NCI-H1048 (cell line): ENCODE data around the gene ZNF276.
"Not testable (repeated sequence)": the region's sequence is repeated elsewhere in the genome, so short reads cannot be mapped to it uniquely, and the experiment has no call there.

Experiments
- DNase-seq: peaks from one replicate; lab custom pipeline; 2025; lab: John Stamatoyannopoulos, UW

Gene ZNF276, protein sequence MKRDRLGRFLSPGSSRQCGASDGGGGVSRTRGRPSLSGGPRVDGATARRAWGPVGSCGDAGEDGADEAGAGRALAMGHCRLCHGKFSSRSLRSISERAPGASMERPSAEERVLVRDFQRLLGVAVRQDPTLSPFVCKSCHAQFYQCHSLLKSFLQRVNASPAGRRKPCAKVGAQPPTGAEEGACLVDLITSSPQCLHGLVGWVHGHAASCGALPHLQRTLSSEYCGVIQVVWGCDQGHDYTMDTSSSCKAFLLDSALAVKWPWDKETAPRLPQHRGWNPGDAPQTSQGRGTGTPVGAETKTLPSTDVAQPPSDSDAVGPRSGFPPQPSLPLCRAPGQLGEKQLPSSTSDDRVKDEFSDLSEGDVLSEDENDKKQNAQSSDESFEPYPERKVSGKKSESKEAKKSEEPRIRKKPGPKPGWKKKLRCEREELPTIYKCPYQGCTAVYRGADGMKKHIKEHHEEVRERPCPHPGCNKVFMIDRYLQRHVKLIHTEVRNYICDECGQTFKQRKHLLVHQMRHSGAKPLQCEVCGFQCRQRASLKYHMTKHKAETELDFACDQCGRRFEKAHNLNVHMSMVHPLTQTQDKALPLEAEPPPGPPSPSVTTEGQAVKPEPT

DNA sequence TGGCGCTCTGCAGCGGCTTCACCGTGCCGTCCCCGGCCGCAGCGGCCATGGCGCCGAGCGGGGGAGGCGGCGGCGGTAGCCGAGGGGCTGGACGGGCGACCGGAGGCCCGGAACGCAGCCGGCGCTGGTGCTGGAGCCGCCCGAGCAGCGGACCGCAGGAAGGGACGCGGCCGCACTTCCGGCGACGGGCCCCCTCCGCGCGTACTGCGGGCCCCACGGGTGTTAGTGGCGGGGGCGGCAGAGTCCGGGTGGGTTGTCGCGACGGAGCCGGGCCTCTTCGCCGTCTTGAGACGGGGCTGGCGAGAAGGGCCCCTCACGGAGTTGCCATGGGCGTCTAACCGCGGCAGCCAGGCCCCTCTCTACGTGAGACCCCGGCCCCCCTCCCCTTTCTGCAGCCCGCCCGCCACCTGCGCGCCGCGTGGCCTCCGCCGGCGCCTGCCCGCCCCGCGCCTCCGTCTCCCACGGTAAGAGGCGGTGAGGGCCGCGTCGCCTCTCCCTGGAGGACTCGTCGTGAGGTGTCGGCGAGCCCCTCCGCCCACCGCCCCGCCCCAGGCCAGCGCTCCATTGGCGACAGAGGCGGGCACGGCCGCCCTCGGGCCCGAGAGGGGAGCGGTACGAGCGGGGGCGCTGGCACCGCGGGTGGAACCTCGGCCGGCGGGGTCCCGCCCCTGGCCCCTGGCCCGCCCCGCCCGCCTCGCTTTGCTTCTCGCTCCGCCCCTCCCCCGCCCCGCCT, at the start of gene ZNF276, which contains the start of gene VPS9D1:
Gene ZNF276 (plus strand): TSS at position 725 of the 733 bp plus-strand sequence. CDS start 104 bp downstream, outside the sequence.
Gene VPS9D1 (minus strand): TSS at position 86 of the 733 bp plus-strand sequence. CDS start 37 bp downstream, at position 49.
- peak; percentile 13 for DNase-seq

DNA sequence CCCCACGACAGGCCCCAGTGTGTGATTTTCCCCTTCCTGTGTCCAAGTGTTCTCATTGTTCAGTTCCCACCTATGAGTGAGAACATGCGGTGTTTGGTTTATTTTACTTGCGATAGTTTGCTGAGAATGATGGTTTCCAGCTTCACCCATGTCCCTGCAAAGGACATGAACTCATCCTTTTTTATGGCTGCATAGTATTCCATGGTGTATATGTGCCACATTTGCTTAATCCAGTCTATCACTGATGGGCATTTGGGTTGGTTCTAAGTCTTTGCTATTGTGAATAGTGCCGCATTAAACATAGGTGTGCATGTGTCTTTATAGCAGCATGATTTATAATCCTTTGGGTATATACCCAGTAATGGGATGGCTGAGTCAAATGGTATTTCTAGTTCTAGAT, 49.8 kb upstream of the ZNF276 start:
- not testable (repeated sequence) for DNase-seq

DNA sequence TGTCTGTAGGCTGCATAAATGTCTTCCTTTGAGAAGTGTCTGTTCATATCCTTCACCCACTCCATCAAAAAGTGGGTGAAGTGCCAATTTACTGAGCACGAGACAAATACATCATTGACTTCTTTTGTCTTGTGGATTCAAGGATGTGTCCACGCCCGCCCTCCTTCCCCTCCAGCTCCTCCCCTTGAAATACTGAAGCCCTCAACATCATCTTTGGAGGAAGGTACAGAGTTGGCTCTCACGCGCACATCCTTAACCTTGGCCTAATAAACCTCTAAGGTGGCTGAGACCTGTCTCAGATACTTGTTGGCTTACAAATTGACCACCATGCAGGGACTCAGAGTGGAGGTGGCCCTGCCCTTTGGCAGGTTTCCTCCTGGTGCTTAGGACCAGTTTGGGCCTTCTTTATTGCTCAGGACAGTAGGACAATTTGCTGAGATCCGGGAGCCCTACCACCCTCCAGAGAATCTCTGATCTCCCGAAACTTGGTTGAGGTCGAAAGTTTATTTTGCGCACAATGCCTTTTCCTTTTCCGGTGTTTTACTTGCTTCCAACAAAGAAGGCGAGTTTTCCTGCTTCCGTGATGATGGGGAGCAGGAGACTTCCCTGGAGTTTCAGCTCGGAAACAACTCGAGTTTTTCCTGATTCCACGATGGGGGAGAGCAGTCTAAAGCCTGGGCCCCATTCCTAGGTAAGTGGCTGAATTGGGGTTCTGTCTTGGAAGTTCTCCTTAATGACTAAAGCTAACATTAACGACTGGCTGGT, 49.0 kb upstream of the ZNF276 start:
- no peak for DNase-seq

DNA sequence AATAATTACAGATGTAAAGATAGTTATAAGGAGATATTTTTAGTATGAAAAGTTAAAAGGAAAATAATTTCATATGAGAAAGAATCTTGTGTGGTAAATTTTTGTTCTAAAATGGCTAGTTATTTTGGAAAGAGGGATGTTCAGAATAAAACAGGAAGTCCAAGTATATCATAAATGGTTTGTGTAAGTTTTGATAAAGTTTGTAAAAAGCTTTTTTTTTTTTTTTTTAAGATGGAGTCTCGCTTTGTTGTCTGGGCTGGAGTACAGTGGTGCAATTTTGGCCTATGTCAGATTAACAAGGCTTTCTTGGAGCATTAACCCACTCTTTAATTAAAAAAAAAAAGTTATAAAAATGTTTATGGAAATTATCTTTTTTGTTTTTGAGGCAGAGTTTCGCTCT, 43.1 kb upstream of the ZNF276 start:
- DNase-seq, result no peak

DNA sequence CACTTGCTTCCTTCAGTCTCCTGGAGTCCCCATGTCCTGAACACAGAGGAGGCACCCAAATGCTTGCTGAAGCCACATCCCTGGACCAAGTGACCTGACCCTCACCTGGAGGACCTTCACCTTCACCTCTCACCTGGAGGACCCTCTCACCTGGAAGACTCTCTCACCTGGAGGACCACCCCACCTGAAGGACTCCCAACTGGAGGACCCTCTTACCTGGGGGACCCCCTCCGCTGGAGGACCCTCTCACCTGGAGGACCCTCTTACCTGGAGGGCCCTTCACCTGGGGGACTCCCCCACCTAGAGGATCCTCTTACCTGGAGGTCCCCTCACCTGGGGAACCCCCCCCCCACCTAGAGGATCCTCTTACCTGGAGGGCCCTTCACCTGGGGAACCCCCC, 35.4 kb upstream of the ZNF276 start:
- DNase-seq, result no peak

DNA sequence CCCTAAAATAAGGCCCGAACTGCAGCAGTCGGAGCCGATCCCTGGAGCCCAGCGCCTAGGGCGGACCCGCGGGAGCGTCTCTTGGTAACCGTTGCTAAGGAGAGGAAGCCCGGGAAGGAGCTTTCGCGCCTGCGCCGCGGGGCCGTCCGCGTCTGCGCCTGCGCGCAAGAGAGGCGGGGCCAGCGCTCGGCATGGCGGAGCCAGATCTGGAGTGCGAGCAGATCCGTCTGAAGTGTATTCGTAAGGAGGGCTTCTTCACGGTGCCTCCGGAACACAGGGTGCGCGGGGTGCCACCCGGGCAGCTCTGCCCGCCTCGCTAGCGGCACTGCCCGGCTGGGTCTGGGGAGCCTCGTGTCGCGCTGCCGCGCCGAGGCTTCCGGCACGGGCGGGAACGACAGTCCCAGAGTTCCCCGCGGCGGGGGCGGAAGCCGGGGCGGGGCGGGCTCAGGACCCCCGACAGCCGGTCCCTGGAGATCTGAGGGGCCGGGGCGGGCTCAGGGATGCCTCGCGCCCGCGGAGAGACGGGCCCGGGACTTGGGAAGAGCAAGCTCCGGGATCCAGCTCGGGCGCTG, 34.7 kb upstream of the ZNF276 start, which contains the start of gene CDK10:
Gene CDK10 (plus strand): TSS at position 170 of the 572 bp plus-strand sequence. CDS start 22 bp downstream, at position 192.
- peak; percentile 51 for DNase-seq

DNA sequence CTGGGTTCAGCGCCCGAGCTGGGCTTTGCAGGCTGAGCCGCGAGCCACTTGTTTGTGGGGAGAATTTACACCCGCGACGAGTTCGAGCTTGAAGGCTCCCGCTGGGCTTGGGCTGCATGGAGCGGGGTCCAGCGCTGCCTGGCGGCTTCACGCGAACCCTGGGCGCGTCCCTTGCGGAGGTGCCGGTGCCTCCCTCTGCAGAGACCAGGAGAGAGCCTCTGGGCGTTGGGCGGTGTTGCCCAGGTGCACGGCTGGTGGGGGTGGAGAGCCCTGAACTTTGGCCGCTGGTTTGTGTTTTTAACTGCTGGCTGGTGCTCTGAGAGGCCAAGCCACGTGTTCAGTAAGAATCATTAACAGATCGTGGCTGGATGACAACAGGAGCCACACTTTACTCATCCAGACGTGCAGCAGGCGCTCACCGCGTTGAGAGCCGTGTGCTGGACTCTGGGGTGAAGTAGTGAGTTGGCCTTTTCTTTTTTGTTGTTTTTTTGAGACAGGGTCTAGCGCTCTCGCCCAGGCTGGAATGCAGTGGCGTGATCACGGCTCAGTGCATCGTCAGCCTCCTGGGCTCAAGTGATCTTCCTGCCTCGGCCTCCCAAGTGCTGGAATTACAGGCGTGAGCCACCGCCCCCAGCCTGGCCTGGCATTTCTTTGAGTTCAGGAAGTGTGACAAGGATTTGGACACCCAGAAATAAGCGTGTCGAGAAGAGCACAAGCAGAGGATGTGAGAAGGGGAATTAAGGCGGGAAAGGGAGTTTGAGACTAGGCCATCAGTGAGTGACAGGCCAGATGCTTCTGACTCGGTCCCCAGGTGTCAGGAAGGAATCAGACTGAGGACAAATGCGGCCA, 34.0 kb upstream of the ZNF276 start:
- no peak for DNase-seq

DNA sequence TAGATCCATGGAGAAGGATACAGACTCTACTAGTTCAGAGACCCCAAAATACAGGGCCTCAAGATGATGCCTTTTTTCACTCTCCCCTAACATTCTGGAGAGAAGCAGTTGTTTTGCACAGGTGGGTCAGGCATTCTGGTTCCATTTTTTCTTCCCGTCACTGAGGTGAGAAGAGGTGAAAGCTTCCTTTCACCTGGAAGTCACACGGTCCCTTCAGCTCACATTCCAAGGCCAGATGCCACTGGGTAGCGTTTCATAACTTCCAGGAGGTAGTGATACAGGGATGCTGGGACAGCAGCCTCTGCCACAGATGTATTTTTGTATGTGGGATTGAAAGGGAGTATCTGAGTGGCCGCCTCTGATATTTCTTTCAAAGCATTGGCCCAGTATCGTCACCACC, 32.9 kb upstream of the ZNF276 start:
- DNase-seq, result no peak

DNA sequence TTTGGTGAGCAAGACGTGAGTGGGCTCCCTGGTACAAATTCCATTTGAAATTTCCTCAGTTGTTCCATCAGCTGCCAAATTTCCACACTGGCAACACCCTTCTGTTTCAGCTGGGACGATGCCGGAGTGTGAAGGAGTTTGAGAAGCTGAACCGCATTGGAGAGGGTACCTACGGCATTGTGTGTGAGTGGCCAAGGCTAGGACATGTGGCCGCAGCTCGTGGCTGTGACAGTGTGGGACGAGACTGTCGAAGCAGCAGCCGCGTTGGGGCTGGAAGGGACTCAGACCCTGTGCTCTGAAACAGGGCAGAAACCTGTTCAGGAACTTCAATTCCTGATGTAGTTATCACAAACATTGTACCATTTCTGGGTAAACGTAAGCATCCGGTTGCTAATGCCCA, 32.2 kb upstream of the ZNF276 start:
- DNase-seq, result no peak

DNA sequence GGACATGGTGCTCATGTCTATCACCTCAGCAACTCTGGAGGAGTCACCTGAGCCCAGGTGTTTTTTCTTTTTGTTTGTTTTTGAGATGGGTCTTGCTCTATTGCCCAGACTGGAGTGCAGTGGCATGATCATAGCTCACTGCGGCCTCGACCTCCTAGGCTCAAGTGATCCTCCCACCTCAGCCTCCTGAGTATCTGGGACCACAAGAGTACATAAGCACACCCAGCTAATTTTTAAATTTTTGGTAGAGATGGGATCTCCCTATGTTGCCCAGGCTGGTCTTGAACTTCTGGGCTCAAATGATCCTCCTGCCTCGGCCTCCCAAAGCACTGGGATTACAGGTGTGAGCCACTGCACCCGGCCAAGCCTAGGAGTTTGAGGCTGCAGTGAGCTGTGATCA, 31.7 kb upstream of the ZNF276 start:
- not testable (repeated sequence) for DNase-seq

DNA sequence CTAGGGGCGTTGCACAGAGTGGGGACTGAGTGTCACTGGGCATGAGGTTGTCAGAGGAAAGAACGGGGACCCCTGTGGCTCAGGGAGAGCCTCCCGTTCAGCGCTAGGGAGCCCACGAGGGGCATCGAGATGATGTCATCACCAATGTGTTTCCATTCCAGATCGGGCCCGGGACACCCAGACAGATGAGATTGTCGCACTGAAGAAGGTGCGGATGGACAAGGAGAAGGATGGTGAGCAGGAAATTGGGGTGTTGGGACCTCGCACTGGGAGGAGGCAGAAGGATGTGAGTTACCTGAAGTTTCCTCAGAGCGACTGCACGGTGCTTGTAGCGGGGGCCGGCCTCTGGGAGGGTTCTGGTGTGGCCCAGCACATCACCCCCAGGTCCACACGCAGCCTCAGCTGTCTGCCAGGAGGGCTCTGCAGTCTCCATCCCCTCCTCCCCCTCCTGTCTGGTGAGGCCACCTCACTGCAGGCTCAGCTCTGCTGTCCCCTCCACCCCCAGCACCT, 30.9 kb upstream of the ZNF276 start:
- DNase-seq, result no peak

DNA sequence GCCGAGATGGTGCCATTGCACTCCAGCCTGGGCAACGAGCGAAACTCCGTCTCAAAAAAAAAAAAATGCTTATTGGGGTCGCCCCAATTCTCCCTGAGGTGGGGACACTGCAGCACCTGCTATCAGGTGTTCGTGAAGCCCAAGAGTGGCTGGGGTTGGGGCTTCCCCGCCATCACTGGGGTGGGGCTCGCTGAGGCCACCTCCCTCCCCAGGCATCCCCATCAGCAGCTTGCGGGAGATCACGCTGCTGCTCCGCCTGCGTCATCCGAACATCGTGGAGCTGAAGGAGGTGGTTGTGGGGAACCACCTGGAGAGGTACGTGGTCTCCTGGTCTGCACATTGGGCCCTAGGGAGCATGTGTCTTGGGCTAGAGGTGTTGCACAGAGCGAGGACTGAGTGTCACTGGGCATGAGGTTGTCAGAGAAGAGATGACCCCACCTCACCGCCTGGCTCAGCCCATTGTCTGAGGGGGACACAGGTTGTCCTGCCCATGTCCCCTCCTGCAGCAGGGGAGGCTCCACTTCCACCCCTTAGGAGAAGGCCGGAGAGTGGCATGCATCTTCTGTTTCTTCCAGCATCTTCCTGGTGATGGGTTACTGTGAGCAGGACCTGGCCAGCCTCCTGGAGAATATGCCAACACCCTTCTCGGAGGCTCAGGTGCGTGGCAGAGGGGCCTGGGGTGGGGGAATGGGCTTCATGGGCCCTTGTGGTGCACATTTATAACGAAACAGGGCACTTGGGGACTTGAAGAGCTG, 29.9 kb upstream of the ZNF276 start:
- no peak for DNase-seq

DNA sequence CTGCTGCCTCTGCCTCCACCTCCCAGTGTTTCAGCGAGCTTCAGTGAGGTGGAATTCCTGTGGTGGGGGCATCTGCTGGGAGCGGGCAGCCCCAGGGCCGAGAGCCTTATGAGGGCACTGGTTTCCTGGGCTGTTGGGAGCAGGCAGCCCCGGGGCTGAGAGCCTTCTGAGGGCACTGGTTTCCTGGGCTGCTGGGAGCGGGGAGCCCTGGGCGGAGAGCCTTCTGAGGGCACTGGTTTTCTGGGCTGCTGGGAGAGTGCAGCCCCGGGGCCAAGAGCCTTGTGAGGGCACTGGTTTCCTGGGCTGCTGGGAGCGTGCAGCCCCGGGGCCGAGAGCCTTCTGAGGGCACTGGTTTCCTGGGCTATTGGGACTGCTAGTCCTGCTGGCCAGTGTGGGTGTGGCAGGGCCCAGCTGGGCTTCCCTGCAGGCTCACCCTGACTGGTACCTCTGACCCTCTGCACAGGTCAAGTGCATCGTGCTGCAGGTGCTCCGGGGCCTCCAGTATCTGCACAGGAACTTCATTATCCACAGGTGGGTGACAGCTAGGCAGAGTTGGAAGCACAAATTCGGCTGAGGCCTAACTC, 29.3 kb upstream of the ZNF276 start:
- no peak for DNase-seq

DNA sequence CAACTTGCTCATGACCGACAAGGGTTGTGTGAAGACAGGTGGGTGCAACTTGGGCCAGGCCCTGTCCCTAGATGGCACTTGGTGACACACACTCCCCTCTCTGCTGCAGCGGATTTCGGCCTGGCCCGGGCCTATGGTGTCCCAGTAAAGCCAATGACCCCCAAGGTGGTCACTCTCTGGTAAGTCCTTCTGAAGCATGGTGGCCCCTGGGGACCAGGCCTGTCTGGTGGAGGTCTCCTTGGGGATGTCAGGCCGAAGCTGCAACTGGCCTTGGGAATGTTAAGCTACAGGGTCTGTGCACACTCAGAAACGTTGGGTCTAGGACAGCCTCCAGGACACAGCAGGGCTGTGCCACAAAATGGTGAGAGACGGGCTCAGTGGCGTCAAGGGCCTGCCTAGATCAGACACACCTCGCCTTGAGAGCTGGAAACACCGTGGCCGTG, 28.0 kb upstream of the ZNF276 start:
- DNase-seq, result no peak

DNA sequence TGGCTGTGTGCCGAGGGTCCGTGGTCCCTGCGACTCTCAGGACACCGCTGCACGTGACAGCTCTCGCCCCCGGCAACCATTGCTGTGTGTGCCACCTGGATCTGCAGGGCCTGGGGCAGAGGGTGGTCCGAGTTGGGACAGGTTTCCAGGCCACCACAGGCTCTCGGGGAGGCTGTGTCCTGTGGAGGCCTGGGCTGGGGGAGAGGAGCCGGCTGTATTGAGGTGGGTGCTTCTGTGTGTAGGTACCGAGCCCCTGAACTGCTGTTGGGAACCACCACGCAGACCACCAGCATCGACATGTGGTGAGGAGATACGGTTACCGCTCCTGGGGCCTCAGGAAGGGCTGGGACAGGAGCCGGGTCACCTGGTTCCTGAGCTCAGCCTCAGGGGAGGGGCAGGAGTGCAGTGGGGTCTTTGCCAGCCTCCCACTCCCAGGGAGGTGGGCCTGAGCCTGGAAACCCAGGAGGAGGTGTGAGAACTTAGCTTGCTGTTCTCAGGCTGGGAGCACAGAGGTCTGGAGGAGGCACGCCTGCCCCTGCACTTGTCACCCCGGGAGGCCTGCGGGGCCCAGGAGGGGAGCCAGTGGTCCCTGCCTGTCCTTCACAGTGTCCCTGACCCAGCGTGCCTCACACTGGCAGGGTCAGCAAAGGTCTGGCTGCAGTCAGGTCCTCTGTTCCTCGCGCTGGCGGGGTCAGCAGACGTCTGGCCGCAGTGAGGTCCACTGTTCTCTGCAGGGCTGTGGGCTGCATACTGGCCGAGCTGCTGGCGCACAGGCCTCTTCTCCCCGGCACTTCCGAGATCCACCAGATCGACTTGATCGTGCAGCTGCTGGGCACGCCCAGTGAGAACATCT, 27.2 kb upstream of the ZNF276 start:
- DNase-seq, result no peak

DNA sequence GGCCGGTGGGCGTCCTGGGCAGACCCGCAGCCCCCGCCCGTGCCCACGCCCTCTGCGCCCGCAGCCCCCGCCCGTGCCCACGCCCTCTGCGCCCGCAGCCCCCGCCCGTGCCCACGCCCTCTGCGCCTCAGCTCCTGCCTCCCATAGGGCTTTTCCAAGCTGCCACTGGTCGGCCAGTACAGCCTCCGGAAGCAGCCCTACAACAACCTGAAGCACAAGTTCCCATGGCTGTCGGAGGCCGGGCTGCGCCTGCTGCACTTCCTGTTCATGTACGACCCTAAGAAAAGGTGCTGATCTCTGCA, 26.6 kb upstream of the ZNF276 start:
- DNase-seq, result not testable (repeated sequence)

DNA sequence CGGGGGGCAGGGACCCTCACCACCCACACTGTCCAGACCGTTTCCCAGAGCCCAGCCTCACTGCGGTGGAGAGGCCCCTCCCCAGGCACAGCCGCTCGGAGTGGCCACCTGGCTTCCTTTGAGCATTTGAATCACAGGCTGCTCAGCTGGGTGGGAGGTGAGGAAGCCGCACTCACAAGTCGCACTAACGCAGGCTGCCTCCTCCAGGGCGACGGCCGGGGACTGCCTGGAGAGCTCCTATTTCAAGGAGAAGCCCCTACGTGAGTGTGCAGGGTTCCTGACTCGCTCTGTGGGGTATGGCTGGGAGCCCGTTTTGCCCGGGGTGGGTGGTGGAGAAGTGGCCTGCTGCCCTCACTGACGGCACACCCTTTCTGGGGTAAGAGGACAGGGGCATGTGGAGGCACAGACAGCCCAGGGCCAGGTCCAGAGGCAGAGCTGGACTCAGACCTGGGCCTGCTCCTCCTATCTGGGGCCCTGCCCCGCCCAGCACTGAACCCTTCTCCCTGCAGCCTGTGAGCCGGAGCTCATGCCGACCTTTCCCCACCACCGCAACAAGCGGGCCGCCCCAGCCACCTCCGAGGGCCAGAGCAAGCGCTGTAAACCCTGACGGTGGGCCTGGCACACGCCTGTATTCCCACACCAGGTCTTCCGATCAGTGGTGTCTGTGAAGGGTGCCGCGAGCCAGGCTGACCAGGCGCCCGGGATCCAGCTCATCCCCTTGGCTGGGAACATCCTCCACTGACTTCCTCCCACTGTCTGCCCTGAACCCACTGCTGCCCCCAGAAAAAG, 26.1 kb upstream of the ZNF276 start:
- no peak for DNase-seq
